ENCODE data around the gene MOCS1. TPM values are rescaled to one million over a fixed set of nuclear protein-coding genes. Genes with fewer than 3 reads are reported as not detected.

Gene MOCS1
- total and polyA plus RNA-seq, 2 experiments from 2014 or later: 17.2 to 28.1 TPM

DNA sequence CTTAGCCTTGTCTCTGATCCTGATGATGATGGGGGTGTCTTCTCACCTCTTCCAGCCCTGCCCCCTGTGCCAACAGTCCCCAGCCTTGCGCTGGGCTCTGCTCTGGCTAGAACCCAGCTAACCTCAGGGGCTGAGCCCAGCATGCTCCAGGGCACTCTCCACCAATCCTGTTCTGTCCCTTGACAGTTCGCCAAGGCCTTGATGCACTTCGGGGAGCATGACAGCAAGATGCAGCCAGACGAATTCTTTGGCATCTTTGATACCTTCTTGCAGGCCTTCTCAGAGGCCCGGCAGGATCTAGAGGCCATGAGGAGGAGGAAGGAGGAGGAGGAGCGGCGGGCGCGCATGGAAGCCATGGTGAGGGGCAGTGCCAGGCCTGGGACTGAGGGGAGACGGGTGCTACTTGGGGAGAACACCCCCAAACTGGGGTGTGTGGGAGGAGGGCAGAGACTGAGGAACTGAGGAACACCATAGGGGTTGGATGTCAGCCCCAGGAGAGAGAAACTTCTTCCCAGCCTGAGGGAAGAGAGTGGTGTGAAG is 33.1 kb downstream of the MOCS1 start:
- Mint-ChIP-seq H3K27ac (peak overlapping the region; percentile 10; the same call in 1 of the 2 replicates), H3K27me3 (ENCODE audit: insufficient read depth, low read depth, poor library complexity) (peaks cover 17% of the 10 kb centered on the region), H3K9me3 (no peaks in the 10 kb centered on the region), H3K4me3 (no peak overlapping the region), H3K4me1 (peaks cover 21% of the 10 kb centered on the region), H3K36me3 (ENCODE audit: low read depth) (peaks cover 26% of the 10 kb centered on the region)
- Histone ChIP-seq H3K4me3 (no peak overlapping the region), H3K27me3 (ENCODE audit: insufficient read depth) (no peaks in the 10 kb centered on the region), H3K4me1 (ENCODE audit: insufficient read depth) (peaks cover 16% of the 10 kb centered on the region), H4K20me1 (replicated peaks; ENCODE audit: insufficient read depth) (no peaks in the 10 kb centered on the region), H3F3A (replicated peaks; ENCODE audit: low read depth) (no peaks in the 10 kb centered on the region), H3K9me2 (ENCODE audit: insufficient read depth) (peaks cover 15% of the 10 kb centered on the region; the same call in 1 of the 2 replicates), H3K4me2 (no peak overlapping the region), H2AFZ (no peak overlapping the region), H3K36me3 (ENCODE audit: insufficient read depth) (no peaks in the 10 kb centered on the region), H3K27ac (ENCODE audit: low read depth) (no peak overlapping the region), H3K79me2 (replicated peaks; ENCODE audit: insufficient read depth) (no peaks in the 10 kb centered on the region)
- ATAC-seq: no peak
- TF ChIP-seq CREB1 (CRISPR knock-in tag; IDR thresholded peaks at IDR 0.05; ENCODE audit: low read depth) (no peak), EZH2phosphoT487 (IDR thresholded peaks at IDR 0.05; ENCODE audit: unreplicated experiment) (no peak), JUNB (IDR thresholded peaks at IDR 0.05; ENCODE audit: unreplicated experiment) (no peak), ZNF114 (CRISPR knock-in tag; IDR thresholded peaks at IDR 0.05) (no peak)
- TF ChIP-seq, protein P1, sequence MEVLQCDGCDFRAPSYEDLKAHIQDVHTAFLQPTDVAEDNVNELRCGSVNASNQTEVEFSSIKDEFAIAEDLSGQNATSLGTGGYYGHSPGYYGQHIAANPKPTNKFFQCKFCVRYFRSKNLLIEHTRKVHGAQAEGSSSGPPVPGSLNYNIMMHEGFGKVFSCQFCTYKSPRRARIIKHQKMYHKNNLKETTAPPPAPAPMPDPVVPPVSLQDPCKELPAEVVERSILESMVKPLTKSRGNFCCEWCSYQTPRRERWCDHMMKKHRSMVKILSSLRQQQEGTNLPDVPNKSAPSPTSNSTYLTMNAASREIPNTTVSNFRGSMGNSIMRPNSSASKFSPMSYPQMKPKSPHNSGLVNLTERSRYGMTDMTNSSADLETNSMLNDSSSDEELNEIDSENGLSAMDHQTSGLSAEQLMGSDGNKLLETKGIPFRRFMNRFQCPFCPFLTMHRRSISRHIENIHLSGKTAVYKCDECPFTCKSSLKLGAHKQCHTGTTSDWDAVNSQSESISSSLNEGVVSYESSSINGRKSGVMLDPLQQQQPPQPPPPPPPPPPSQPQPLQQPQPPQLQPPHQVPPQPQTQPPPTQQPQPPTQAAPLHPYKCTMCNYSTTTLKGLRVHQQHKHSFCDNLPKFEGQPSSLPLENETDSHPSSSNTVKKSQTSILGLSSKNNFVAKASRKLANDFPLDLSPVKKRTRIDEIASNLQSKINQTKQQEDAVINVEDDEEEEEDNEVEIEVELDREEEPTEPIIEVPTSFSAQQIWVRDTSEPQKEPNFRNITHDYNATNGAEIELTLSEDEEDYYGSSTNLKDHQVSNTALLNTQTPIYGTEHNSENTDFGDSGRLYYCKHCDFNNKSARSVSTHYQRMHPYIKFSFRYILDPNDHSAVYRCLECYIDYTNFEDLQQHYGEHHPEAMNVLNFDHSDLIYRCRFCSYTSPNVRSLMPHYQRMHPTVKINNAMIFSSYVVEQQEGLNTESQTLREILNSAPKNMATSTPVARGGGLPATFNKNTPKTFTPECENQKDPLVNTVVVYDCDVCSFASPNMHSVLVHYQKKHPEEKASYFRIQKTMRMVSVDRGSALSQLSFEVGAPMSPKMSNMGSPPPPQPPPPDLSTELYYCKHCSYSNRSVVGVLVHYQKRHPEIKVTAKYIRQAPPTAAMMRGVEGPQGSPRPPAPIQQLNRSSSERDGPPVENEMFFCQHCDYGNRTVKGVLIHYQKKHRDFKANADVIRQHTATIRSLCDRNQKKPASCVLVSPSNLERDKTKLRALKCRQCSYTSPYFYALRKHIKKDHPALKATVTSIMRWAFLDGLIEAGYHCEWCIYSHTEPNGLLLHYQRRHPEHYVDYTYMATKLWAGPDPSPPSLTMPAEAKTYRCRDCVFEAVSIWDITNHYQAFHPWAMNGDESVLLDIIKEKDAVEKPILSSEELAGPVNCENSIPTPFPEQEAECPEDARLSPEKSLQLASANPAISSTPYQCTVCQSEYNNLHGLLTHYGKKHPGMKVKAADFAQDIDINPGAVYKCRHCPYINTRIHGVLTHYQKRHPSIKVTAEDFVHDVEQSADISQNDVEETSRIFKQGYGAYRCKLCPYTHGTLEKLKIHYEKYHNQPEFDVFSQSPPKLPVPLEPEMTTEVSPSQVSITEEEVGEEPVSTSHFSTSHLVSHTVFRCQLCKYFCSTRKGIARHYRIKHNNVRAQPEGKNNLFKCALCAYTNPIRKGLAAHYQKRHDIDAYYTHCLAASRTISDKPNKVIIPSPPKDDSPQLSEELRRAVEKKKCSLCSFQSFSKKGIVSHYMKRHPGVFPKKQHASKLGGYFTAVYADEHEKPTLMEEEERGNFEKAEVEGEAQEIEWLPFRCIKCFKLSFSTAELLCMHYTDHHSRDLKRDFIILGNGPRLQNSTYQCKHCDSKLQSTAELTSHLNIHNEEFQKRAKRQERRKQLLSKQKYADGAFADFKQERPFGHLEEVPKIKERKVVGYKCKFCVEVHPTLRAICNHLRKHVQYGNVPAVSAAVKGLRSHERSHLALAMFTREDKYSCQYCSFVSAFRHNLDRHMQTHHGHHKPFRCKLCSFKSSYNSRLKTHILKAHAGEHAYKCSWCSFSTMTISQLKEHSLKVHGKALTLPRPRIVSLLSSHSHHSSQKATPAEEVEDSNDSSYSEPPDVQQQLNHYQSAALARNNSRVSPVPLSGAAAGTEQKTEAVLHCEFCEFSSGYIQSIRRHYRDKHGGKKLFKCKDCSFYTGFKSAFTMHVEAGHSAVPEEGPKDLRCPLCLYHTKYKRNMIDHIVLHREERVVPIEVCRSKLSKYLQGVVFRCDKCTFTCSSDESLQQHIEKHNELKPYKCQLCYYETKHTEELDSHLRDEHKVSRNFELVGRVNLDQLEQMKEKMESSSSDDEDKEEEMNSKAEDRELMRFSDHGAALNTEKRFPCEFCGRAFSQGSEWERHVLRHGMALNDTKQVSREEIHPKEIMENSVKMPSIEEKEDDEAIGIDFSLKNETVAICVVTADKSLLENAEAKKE (CRISPR knock-in tag; IDR thresholded peaks at IDR 0.05): no peak
- TF ChIP-seq, protein P2, sequence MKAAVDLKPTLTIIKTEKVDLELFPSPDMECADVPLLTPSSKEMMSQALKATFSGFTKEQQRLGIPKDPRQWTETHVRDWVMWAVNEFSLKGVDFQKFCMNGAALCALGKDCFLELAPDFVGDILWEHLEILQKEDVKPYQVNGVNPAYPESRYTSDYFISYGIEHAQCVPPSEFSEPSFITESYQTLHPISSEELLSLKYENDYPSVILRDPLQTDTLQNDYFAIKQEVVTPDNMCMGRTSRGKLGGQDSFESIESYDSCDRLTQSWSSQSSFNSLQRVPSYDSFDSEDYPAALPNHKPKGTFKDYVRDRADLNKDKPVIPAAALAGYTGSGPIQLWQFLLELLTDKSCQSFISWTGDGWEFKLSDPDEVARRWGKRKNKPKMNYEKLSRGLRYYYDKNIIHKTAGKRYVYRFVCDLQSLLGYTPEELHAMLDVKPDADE (IDR thresholded peaks at IDR 0.05): no peak
- no peak for DNase-seq (ENCODE audit: low spot score)
